HEK293 (cell line): ENCODE measurements around the gene TMEM229B.

Source experiments
- CTCF ChIA-PET: fragments of 350-600 bp; formaldehyde crosslinking; extraction: SDS; loops from one replicate; lab custom pipeline; 2021; ENCODE audit warnings: antibody characterized with exemption; lab: Yijun Ruan, JAX
- POLR2A ChIA-PET: fragments of 300-600 bp; formaldehyde crosslinking; extraction: SDS; loops from one replicate; lab custom pipeline; 2020; ENCODE audit warnings: antibody characterized with exemption, inconsistent platforms; lab: Yijun Ruan, JAX
- H3K27ac ChIP-seq: fragments of 200-500 bp; sonication (Bioruptor generic); 2 replicates; pipeline ENCODE4 v1.5.1; 2014; ENCODE audit warnings: low read depth, low read length, control low read depth, inconsistent platforms; ENCODE audit errors: extremely low read depth
- H3K36me3 ChIP-seq, 2 experiments: fragments of 200-500 bp in 1 of 2; sonication (Bioruptor generic) in 1 of 2; 1 replicate in 1 of 2; 2 replicates in 1 of 2; pipeline ENCODE4 v1.5.1; 2014 to 2017; ENCODE audit warnings: inconsistent platforms in 2 of 2, low read length in 2 of 2; ENCODE audit not compliant: control insufficient read depth in 2 of 2, insufficient read depth in 1 of 2
- H3K4me1 ChIP-seq: fragments of 200-500 bp; sonication (Bioruptor generic); 2 replicates; pipeline ENCODE4 v1.5.1; 2014; ENCODE audit warnings: mild to moderate bottlenecking, low read length, inconsistent platforms; ENCODE audit not compliant: control insufficient read depth, insufficient read depth
- H3K4me3 ChIP-seq: 2 replicates; pipeline ENCODE4 v1.5.1; 2011; ENCODE audit warnings: low read depth, mild to moderate bottlenecking, control low read depth, low read length, moderate library complexity
- H3K9me3 ChIP-seq: fragments of 200-500 bp; sonication (Bioruptor generic); 2 replicates; pipeline ENCODE4 v1.5.1; 2014; ENCODE audit warnings: low read depth, low read length, inconsistent platforms; ENCODE audit not compliant: control insufficient read depth, insufficient read depth
- BCL11B ChIP-seq: fragments of 450-650 bp; formaldehyde crosslinking; IDR thresholded peaks from 2 replicates; pipeline ENCODE4 v1.5.1; 2016; ENCODE audit warnings: low read depth, missing biosample characterization, missing genetic modification characterization
- ELK4 ChIP-seq: IDR thresholded peaks from 2 replicates; pipeline ENCODE4 v1.6.1; 2011; ENCODE audit warnings: mild to moderate bottlenecking, low read depth, low read length, borderline replicate concordance
- GLIS1 ChIP-seq: fragments of 450-650 bp; formaldehyde crosslinking; IDR thresholded peaks from 2 replicates; pipeline ENCODE4 v1.5.1; 2016; ENCODE audit warnings: missing biosample characterization, missing genetic modification characterization
- GLIS2 ChIP-seq: fragments of 450-650 bp; formaldehyde crosslinking; IDR thresholded peaks from 2 replicates; pipeline ENCODE4 v1.5.1; 2016; ENCODE audit warnings: missing biosample characterization, missing genetic modification characterization
- HOXA7 ChIP-seq: sonication (generic); formaldehyde crosslinking; IDR thresholded peaks from 2 replicates; pipeline ENCODE4 v1.8.1; 2022; ENCODE audit warnings: missing genetic modification reagents, borderline replicate concordance
- IKZF3 ChIP-seq: fragments of 450-650 bp; IDR thresholded peaks from 2 replicates; pipeline ENCODE4 v1.5.0; 2018; ENCODE audit warnings: missing biosample characterization, mild to moderate bottlenecking, missing genetic modification characterization, moderate library complexity
- REPIN1 ChIP-seq: fragments of 450-650 bp; formaldehyde crosslinking; IDR thresholded peaks from 2 replicates; pipeline ENCODE4 v1.5.1; 2017; ENCODE audit warnings: missing biosample characterization, missing genetic modification characterization, low read depth
- ZBTB44 ChIP-seq: fragments of 450-650 bp; IDR thresholded peaks from 2 replicates; pipeline ENCODE4 v1.5.1; 2018; ENCODE audit warnings: missing biosample characterization, mild to moderate bottlenecking, missing genetic modification characterization
- ZNF248 ChIP-seq: fragments of 450-650 bp; formaldehyde crosslinking; IDR thresholded peaks from 2 replicates; pipeline ENCODE4 v1.5.1; 2017; ENCODE audit warnings: missing biosample characterization, missing genetic modification characterization
- ZNF555 ChIP-seq: fragments of 450-650 bp; formaldehyde crosslinking; conservative IDR thresholded peaks from 2 replicates; pipeline ENCODE4 v1.5.1; 2017; ENCODE audit warnings: missing biosample characterization, mild to moderate bottlenecking, missing genetic modification characterization, inconsistent platforms
- ZNF621 ChIP-seq: fragments of 450-650 bp; formaldehyde crosslinking; IDR thresholded peaks from 2 replicates; pipeline ENCODE4 v1.5.1; 2017; ENCODE audit warnings: missing biosample characterization, missing genetic modification characterization
- ZNF639 ChIP-seq: fragments of 450-650 bp; formaldehyde crosslinking; IDR thresholded peaks from 2 replicates; pipeline ENCODE4 v1.5.1; 2016; ENCODE audit warnings: missing biosample characterization, missing genetic modification characterization
- ZNF664 ChIP-seq: fragments of 450-650 bp; formaldehyde crosslinking; IDR thresholded peaks from 2 replicates; pipeline ENCODE4 v1.5.1; 2016; ENCODE audit warnings: missing biosample characterization, missing genetic modification characterization
- ZNF777 ChIP-seq: fragments of 450-650 bp; formaldehyde crosslinking; IDR thresholded peaks from 2 replicates; pipeline ENCODE4 v1.5.1; 2017; ENCODE audit warnings: missing biosample characterization, missing genetic modification characterization, borderline replicate concordance
- ZNF792 ChIP-seq: fragments of 450-650 bp; formaldehyde crosslinking; IDR thresholded peaks from 2 replicates; pipeline ENCODE4 v1.5.1; 2016; ENCODE audit warnings: missing biosample characterization, missing genetic modification characterization
- ZSCAN23 ChIP-seq: fragments of 450-650 bp; formaldehyde crosslinking; IDR thresholded peaks from 2 replicates; pipeline ENCODE4 v1.5.1; 2016; ENCODE audit warnings: missing biosample characterization, missing genetic modification characterization

The TMEM229B gene

GRCh38 chr14:67486890-67487289, 1.6 kb downstream of the TMEM229B start:
- no peaks in the 10 kb centered on the region for H3K9me3 ChIP-seq
- ChIA-PET POLR2A (no interaction called here), CTCF (interaction anchor here (0.7 kb wide), 1 partner anchor 40 kb away, joined by 4 read pairs; no protein-coding TSS in a partner anchor)
- peaks cover 0 to 4% of the 10 kb centered on the region in 2 experiments; a peak in 1 of 3 replicates for H3K36me3 ChIP-seq
- H3K27ac ChIP-seq = no peak overlapping the region
- H3K4me1 ChIP-seq = no peaks in the 10 kb centered on the region
- TF ChIP-seq GLIS1 (tag by site-specific recombination) = peak; percentile 70
- no peak for TF ChIP-seq GLIS2 (tag by site-specific recombination)
- H3K4me3 ChIP-seq = no peak overlapping the region

GRCh38 chr14:67485501-67486095, 2.9 kb downstream of the TMEM229B start:
- TF ChIP-seq ELK4 (no peak), REPIN1 (no peak), ZNF777 (tag by site-specific recombination) (no peak), ZSCAN23 (no peak), ZNF248 (tag by site-specific recombination) (no peak), ZNF792 (tag by site-specific recombination) (no peak), ZNF555 (no peak), ZNF664 (tag by site-specific recombination) (no peak), ZNF639 (tag by site-specific recombination) (no peak), IKZF3 (tag by site-specific recombination) (no peak)
- no peak overlapping the region for H3K27ac ChIP-seq
- no peak overlapping the region for H3K4me3 ChIP-seq
- ChIA-PET CTCF (interaction anchor here (0.6 to 0.8 kb wide), 2 partner anchors 25 to 44 kb away, joined by 3 to 4 read pairs; no protein-coding TSS in a partner anchor), POLR2A (no interaction called here)
- no peaks in the 10 kb centered on the region for H3K4me1 ChIP-seq
- H3K36me3 ChIP-seq = peaks cover 0 to 4% of the 10 kb centered on the region in 2 experiments; a peak in 1 of 3 replicates
- no peaks in the 10 kb centered on the region for H3K9me3 ChIP-seq

GRCh38 chr14:67483579-67484285, 4.8 kb downstream of the TMEM229B start:
- CTCF ChIA-PET = no interaction called here
- Histone ChIP-seq H3K4me3 (no peak overlapping the region), H3K27ac (no peak overlapping the region), H3K9me3 (no peaks in the 10 kb centered on the region), H3K4me1 (no peaks in the 10 kb centered on the region), H3K36me3 (peaks cover 0 to 4% of the 10 kb centered on the region in 2 experiments; a peak in 1 of 3 replicates)
- POLR2A ChIA-PET = no interaction called here
- no peak for TF ChIP-seq ZNF621 (tag by site-specific recombination)
- no peak for TF ChIP-seq BCL11B (tag by site-specific recombination)
- TF ChIP-seq ZBTB44 (tag by site-specific recombination) = no peak
- TF ChIP-seq HOXA7 (CRISPR knock-in tag) = no peak
- TF ChIP-seq, all 188 proteins: peak for 0
